H9 (cell line): Measurements from ENCODE around the gene FNDC3B. TPM values are rescaled to one million over a fixed set of nuclear protein-coding genes. Genes with fewer than 3 reads are reported as not detected.

Source experiments
- DNase-seq: peaks from one replicate; pipeline ENCODE4 v3.0.0-alpha.2; 2017
- H2AFZ ChIP-seq: one replicate; pipeline ENCODE4 v1.6.1; 2013; ENCODE audit warnings: mild to moderate bottlenecking, low read length, control low read depth, moderate library complexity
- H2AK5ac ChIP-seq: 2 replicates; pipeline ENCODE4 v1.6.1; 2013; ENCODE audit warnings: low read length, control low read depth, mixed read lengths; ENCODE audit not compliant: insufficient read length
- H2BK120ac ChIP-seq: one replicate; pipeline ENCODE4 v1.6.1; 2013; ENCODE audit warnings: low read depth, mild to moderate bottlenecking, low read length, control low read depth, inconsistent platforms; ENCODE audit not compliant: poor library complexity, severe bottlenecking
- H2BK12ac ChIP-seq: 2 replicates; pipeline ENCODE4 v1.6.1; 2013; ENCODE audit warnings: low read length, control low read depth, mixed read lengths, low read depth; ENCODE audit not compliant: insufficient read length
- H2BK15ac ChIP-seq: 2 replicates; pipeline ENCODE4 v1.6.1; 2013; ENCODE audit warnings: low read depth, low read length, control low read depth
- H2BK20ac ChIP-seq: one replicate; pipeline ENCODE4 v1.6.1; 2013; ENCODE audit warnings: low read depth, mild to moderate bottlenecking, low read length, control low read depth, inconsistent platforms; ENCODE audit not compliant: poor library complexity, severe bottlenecking
- H2BK5ac ChIP-seq: 2 replicates; pipeline ENCODE4 v1.6.1; 2013; ENCODE audit warnings: low read length, control low read depth, mixed read lengths; ENCODE audit not compliant: insufficient read length
- H3K14ac ChIP-seq: 2 replicates; pipeline ENCODE4 v1.6.1; 2013; ENCODE audit warnings: low read length, control low read depth; ENCODE audit not compliant: insufficient read depth
- H3K18ac ChIP-seq: 2 replicates; pipeline ENCODE4 v1.6.1; 2013; ENCODE audit warnings: low read depth, mild to moderate bottlenecking, mixed read lengths, low read length, control low read depth; ENCODE audit not compliant: insufficient read length
- H3K23ac ChIP-seq: 2 replicates; pipeline ENCODE4 v1.6.1; 2013; ENCODE audit warnings: low read length, control low read depth, mixed read lengths, low read depth; ENCODE audit not compliant: insufficient read length
- H3K23me2 ChIP-seq: 2 replicates; pipeline ENCODE4 v1.6.1; 2013; ENCODE audit warnings: low read depth, mild to moderate bottlenecking, mixed read lengths, low read length, control low read depth; ENCODE audit not compliant: insufficient read length, poor library complexity, severe bottlenecking
- H3K27ac ChIP-seq: 2 replicates; pipeline ENCODE4 v1.5.1; 2013; ENCODE audit warnings: low read length, control low read depth, mixed read lengths, low read depth; ENCODE audit not compliant: insufficient read length
- H3K27me3 ChIP-seq: 2 replicates; pipeline ENCODE4 v1.6.1; 2013; ENCODE audit warnings: low read length, control low read depth, inconsistent platforms; ENCODE audit not compliant: insufficient read depth
- H3K4ac ChIP-seq: 2 replicates; pipeline ENCODE4 v1.6.1; 2013; ENCODE audit warnings: low read depth, mild to moderate bottlenecking, control low read depth, inconsistent platforms, low read length, moderate library complexity
- H3K4me1 ChIP-seq: 2 replicates; pipeline ENCODE4 v1.6.1; 2013; ENCODE audit warnings: low read length, control low read depth, inconsistent platforms; ENCODE audit not compliant: insufficient read depth
- H3K4me2 ChIP-seq: 2 replicates; pipeline ENCODE4 v1.6.1; 2013; ENCODE audit warnings: low read length, control low read depth, mixed read lengths; ENCODE audit not compliant: insufficient read length, insufficient read depth
- H3K56ac ChIP-seq: 2 replicates; pipeline ENCODE4 v1.6.1; 2013; ENCODE audit warnings: low read depth, mild to moderate bottlenecking, mixed read lengths, low read length, control low read depth; ENCODE audit not compliant: insufficient read length
- H3K79me1 ChIP-seq: 2 replicates; pipeline ENCODE4 v1.6.1; 2013; ENCODE audit warnings: low read depth, mild to moderate bottlenecking, moderate library complexity, low read length, control low read depth, inconsistent platforms; ENCODE audit not compliant: insufficient read depth, poor library complexity, severe bottlenecking
- H3K79me2 ChIP-seq: 2 replicates; pipeline ENCODE4 v1.6.1; 2013; ENCODE audit warnings: low read length, control low read depth, inconsistent platforms; ENCODE audit not compliant: insufficient read depth
- H3K9ac ChIP-seq: 2 replicates; pipeline ENCODE4 v1.6.1; 2013; ENCODE audit warnings: low read length, control low read depth, mixed read lengths; ENCODE audit not compliant: insufficient read length; ENCODE audit errors: extremely low read depth
- H3K9me3 ChIP-seq: one replicate; pipeline ENCODE4 v1.6.1; 2013; ENCODE audit warnings: low read depth, low read length, inconsistent platforms; ENCODE audit not compliant: control insufficient read depth
- H3T11ph ChIP-seq: one replicate; pipeline ENCODE4 v1.6.1; 2013; ENCODE audit warnings: mild to moderate bottlenecking, low read length, control low read depth, inconsistent platforms
- H4K20me1 ChIP-seq: one replicate; pipeline ENCODE4 v1.6.1; 2013; ENCODE audit not compliant: control insufficient read depth, insufficient read length, insufficient read depth
- H4K5ac ChIP-seq: 2 replicates; pipeline ENCODE4 v1.6.1; 2013; ENCODE audit warnings: low read depth, mild to moderate bottlenecking, mixed read lengths, low read length, control low read depth; ENCODE audit not compliant: insufficient read length
- H4K8ac ChIP-seq: replicated peaks from 2 replicates; pipeline ENCODE4 v1.6.1; 2013; ENCODE audit warnings: low read length, control low read depth, mixed read lengths, low read depth; ENCODE audit not compliant: insufficient read length
- H4K91ac ChIP-seq: 2 replicates; pipeline ENCODE4 v1.6.1; 2013; ENCODE audit warnings: low read depth, mild to moderate bottlenecking, moderate library complexity, mixed read lengths, low read length, control low read depth; ENCODE audit not compliant: insufficient read length
- H3K27ac Mint-ChIP-seq, 3 experiments: 2 replicates in 2 of 3; 3 replicates in 1 of 3; pipeline ENCODE4 v1.8.0; 2020 to 2021; ENCODE audit warnings: mixed read lengths in 3 of 3, mild to moderate bottlenecking in 1 of 3, moderate library complexity in 1 of 3
- H3K27me3 Mint-ChIP-seq: 2 replicates; pipeline ENCODE4 v1.8.0; 2021; ENCODE audit warnings: low read depth, mild to moderate bottlenecking, moderate library complexity, mixed read lengths
- H3K36me3 Mint-ChIP-seq, 3 experiments: 2 replicates in 2 of 3; 3 replicates in 1 of 3; pipeline ENCODE4 v1.8.0; 2020 to 2021; ENCODE audit warnings: low read depth in 3 of 3, mixed read lengths in 3 of 3; ENCODE audit not compliant: insufficient read depth in 1 of 3
- H3K4me1 Mint-ChIP-seq, 2 experiments: 2 replicates each; pipeline ENCODE4 v1.8.0; 2020; ENCODE audit warnings: mixed read lengths in 2 of 2
- H3K4me3 Mint-ChIP-seq, 2 experiments: 2 replicates in 1 of 2; 3 replicates in 1 of 2; pipeline ENCODE4 v1.8.0; 2020 to 2021; ENCODE audit warnings: mild to moderate bottlenecking in 2 of 2, mixed read lengths in 2 of 2, moderate library complexity in 1 of 2
- H3K9me3 Mint-ChIP-seq, 2 experiments: 2 replicates in 1 of 2; 3 replicates in 1 of 2; pipeline ENCODE4 v1.8.0; 2020; ENCODE audit warnings: mild to moderate bottlenecking in 2 of 2, mixed read lengths in 2 of 2, moderate library complexity in 1 of 2
- CTCF ChIP-seq: fragments of 200-600 bp; sonication (generic); conservative IDR thresholded peaks from 3 replicates; pipeline ENCODE4 v1.8.0; 2021; ENCODE audit warnings: antibody characterized with exemption, mild to moderate bottlenecking
- WGBS: extraction: QIAGEN DNeasy Blood & Tissue Kit; methylation state at CpG from one replicate; pipeline ENCODE4 v1.1.7; 2013; ENCODE audit warnings: missing lambda C conversion rate, low lambda C conversion rate, mixed read lengths; ENCODE audit not compliant: insufficient read length; ENCODE audit errors: extremely low coverage; 5-methylcytosine and 5-hydroxymethylcytosine counted together
- total RNA-seq: library from RNA; stranded (reverse); gene quantifications from 2 replicates; pipeline ENCODE4 v1.2.1, GENCODE V29; 2021

FNDC3B gene
- total RNA-seq, 1 experiment from 2014 or later = 43.8 TPM

- no peaks in the 10 kb centered on the region for H3K79me2 ChIP-seq
- H4K20me1 ChIP-seq = no peaks in the 10 kb centered on the region
- H4K91ac ChIP-seq = no peak overlapping the region
- DNase-seq = no peak
- H2BK120ac ChIP-seq = no peak overlapping the region
- Mint-ChIP-seq H3K9me3 (peaks cover 17 to 30% of the 10 kb centered on the region in 2 experiments; a peak in 4 of 5 replicates), H3K4me1 (peaks cover 5 to 7% of the 10 kb centered on the region in 2 experiments), H3K36me3 (peaks cover 57 to 62% (median 60%) of the 10 kb centered on the region in 3 experiments), H3K27me3 (no peaks in the 10 kb centered on the region), H3K27ac (no peak overlapping the region), H3K4me3 (no peak overlapping the region)
- H4K5ac ChIP-seq = no peak overlapping the region
- H3K56ac ChIP-seq = no peak overlapping the region
- no peak overlapping the region for H3K23ac ChIP-seq
- H2AK5ac ChIP-seq = no peak overlapping the region
- H2BK12ac ChIP-seq = no peak overlapping the region
- no peak overlapping the region for H3K18ac ChIP-seq
- H3K79me1 ChIP-seq = no peaks in the 10 kb centered on the region
- no peak overlapping the region for H2BK20ac ChIP-seq
- no CpG with 5 or more reads among the region's 2 CpGs for WGBS
- no peak overlapping the region for H3K4me2 ChIP-seq
- H4K8ac ChIP-seq = no peak overlapping the region
- no peak for TF ChIP-seq CTCF
- no peak overlapping the region for H2BK15ac ChIP-seq
- H3K27me3 ChIP-seq = no peaks in the 10 kb centered on the region
- no peak overlapping the region for H3K14ac ChIP-seq
- peaks cover 2% of the 10 kb centered on the region; the same call in 1 of the 2 replicates for H3K4me1 ChIP-seq
- H3K9ac ChIP-seq = no peak overlapping the region
- no peaks in the 10 kb centered on the region for H3K9me3 ChIP-seq
- H3K4ac ChIP-seq = no peak overlapping the region
- no peak overlapping the region for H3T11ph ChIP-seq
- no peak overlapping the region for H2BK5ac ChIP-seq
- no peaks in the 10 kb centered on the region for H3K23me2 ChIP-seq
- no peak overlapping the region for H2AFZ ChIP-seq
- no peak overlapping the region for H3K27ac ChIP-seq
Observed at GRCh38 chr3:172380632-172381031, 341.3 kb downstream of the FNDC3B start.
